DLD1 (cell line): ENCODE measurements around the gene ZFX.

ENCODE experiments used
- in situ Hi-C: cut with HindIII; loops from 2 replicates; pipeline ENCODE4 v1.10.0; 2017; ENCODE audit warnings: low sequenced_read_pairs

ZFX gene

GRCh38 chrX:24198101-24198500 is 48.6 kb downstream of the ZFX start:
- in situ Hi-C loops: no loop called here

GRCh38 chrX:24200133-24200532 is 50.6 kb downstream of the ZFX start:
- in situ Hi-C loops: no loop called here

GRCh38 chrX:24201216-24201615 is 51.7 kb downstream of the ZFX start:
- in situ Hi-C loops: no loop called here

GRCh38 chrX:24202465-24203031 is 53.0 kb downstream of the ZFX start:
- in situ Hi-C loops: no loop called here

GRCh38 chrX:24203072-24203808 is 53.7 kb downstream of the ZFX start:
- in situ Hi-C loops: no loop called here

- in situ Hi-C loops: no loop called here
These were observed 54.8 kb downstream of the ZFX start for GRCh38 chrX:24204331-24204730.

GRCh38 chrX:24204958-24205357 is 55.4 kb downstream of the ZFX start:
- in situ Hi-C loops: no loop called here

- in situ Hi-C loops: no loop called here
These were observed 58.3 kb downstream of the ZFX start for GRCh38 chrX:24207826-24208225.

GRCh38 chrX:24208496-24209240 is 59.1 kb downstream of the ZFX start:
- in situ Hi-C loops: no loop called here

GRCh38 chrX:24210190-24210589 is 60.7 kb downstream of the ZFX start:
- in situ Hi-C loops: no loop called here

GRCh38 chrX:24214568-24214967 is 65.0 kb downstream of the ZFX start:
- in situ Hi-C loops: no loop called here

- in situ Hi-C loops: no loop called here
These were observed 65.7 kb downstream of the ZFX start for GRCh38 chrX:24215272-24215671.

GRCh38 chrX:24216037-24216436 is 66.5 kb downstream of the ZFX start:
- in situ Hi-C loops: no loop called here

- in situ Hi-C loops: no loop called here
These were observed 67.3 kb downstream of the ZFX start for GRCh38 chrX:24216827-24217226.

GRCh38 chrX:24219320-24219719 is 69.8 kb downstream of the ZFX start:
- in situ Hi-C loops: no loop called here

- in situ Hi-C loops: no loop called here
These were observed 72.3 kb downstream of the ZFX start for GRCh38 chrX:24221872-24222271.

- in situ Hi-C loops: no loop called here
These were observed 75.7 kb downstream of the ZFX start for GRCh38 chrX:24225265-24225664.

GRCh38 chrX:24226176-24226575 is 76.6 kb downstream of the ZFX start:
- in situ Hi-C loops: no loop called here

GRCh38 chrX:24228596-24228995 is 79.1 kb downstream of the ZFX start:
- in situ Hi-C loops: no loop called here

GRCh38 chrX:24229400-24229879 is 79.9 kb downstream of the ZFX start:
- in situ Hi-C loops: no loop called here

GRCh38 chrX:24229976-24230375 is 80.4 kb downstream of the ZFX start:
- in situ Hi-C loops: no loop called here

- in situ Hi-C loops: no loop called here
These were observed 81.6 kb downstream of the ZFX start for GRCh38 chrX:24231131-24231540.
